GM23338 (cell line): ENCODE results near the gene FILIP1.

Experiments used
- CREB1 ChIP-seq: fragments of 250-450 bp; sonication (Bioruptor Pico); IDR thresholded peaks from 2 replicates; pipeline ENCODE4 v1.5.0; 2020; ENCODE audit warnings: low read depth, mild to moderate bottlenecking, moderate library complexity
- CTCF ChIP-seq, 2 experiments: fragments of 200-600 bp in 1 of 2; sonication (generic) in 1 of 2; conservative IDR thresholded peaks; 2 replicates each; pipeline versions ENCODE4 v1.5.1 to v1.6.1; 2016 to 2017; ENCODE audit warnings: antibody characterized with exemption in 2 of 2, low read depth in 2 of 2, mild to moderate bottlenecking in 2 of 2, moderate library complexity in 1 of 2
- EZH2 ChIP-seq: fragments of 200-600 bp; sonication (generic); IDR thresholded peaks from one replicate; pipeline ENCODE4 v1.8.0; 2017; ENCODE audit warnings: antibody characterized with exemption, mild to moderate bottlenecking, low read depth; ENCODE audit not compliant: unreplicated experiment
- EZH2phosphoT487 ChIP-seq: fragments of 200-600 bp; sonication (generic); IDR thresholded peaks from one replicate; pipeline ENCODE4 v1.8.1; 2018; ENCODE audit warnings: antibody characterized with exemption; ENCODE audit not compliant: unreplicated experiment
- JUNB ChIP-seq: IDR thresholded peaks from one replicate; pipeline ENCODE4 v1.6.1; 2016; ENCODE audit warnings: antibody characterized with exemption; ENCODE audit not compliant: unreplicated experiment
- POLR2AphosphoS5 ChIP-seq: IDR thresholded peaks from 2 replicates; pipeline ENCODE4 v1.6.1; 2016; ENCODE audit warnings: antibody characterized with exemption, low read depth
- ZNF114 ChIP-seq: fragments of 250-450 bp; sonication (Bioruptor Pico); IDR thresholded peaks from 2 replicates; pipeline ENCODE4 v1.5.0; 2020; ENCODE audit warnings: mild to moderate bottlenecking, moderate library complexity
- ZNF331 ChIP-seq: fragments of 250-450 bp; sonication (Bioruptor Pico); IDR thresholded peaks from 2 replicates; pipeline ENCODE4 v1.5.0; 2020; ENCODE audit warnings: low read depth, mild to moderate bottlenecking, moderate library complexity
- TF ChIP-seq, protein P1 (sequence below): IDR thresholded peaks from one replicate; pipeline ENCODE4 v1.6.1; 2018; ENCODE audit warnings: antibody characterized with exemption; ENCODE audit not compliant: unreplicated experiment
- TF ChIP-seq, protein P2 (sequence below): fragments of 250-450 bp; sonication (Bioruptor Pico); IDR thresholded peaks from 2 replicates; pipeline ENCODE4 v1.5.0; 2020; ENCODE audit warnings: mild to moderate bottlenecking, moderate library complexity
- TF ChIP-seq, protein P3 (sequence below): IDR thresholded peaks from 2 replicates; pipeline ENCODE4 v1.6.1; 2016; ENCODE audit warnings: antibody characterized with exemption

DNA sequence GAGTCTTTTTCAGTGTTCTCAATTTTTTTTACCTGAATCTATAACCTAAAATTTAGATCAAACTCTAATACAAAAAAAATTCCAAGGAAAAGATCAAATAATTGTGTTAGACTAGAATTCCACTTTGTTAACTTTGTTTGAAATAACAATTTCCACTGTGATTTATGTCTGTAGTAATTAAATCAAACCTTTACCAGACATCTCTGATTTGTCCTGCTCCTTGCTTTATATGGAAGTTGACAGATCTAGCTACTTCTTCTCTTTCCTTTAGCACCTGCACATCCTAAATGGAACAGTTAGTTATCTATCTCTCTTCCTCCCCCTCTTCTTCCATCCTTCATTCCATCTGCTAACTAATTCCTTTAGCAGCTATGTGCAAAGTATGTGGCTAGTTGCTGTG is 109.5 kb downstream of the FILIP1 start:
- no peak for TF ChIP-seq EZH2
- TF ChIP-seq CTCF (conservative IDR thresholded peaks at IDR 0.05; ENCODE audit: low read depth in 2 of 2), result no peak
- TF ChIP-seq, protein P1, sequence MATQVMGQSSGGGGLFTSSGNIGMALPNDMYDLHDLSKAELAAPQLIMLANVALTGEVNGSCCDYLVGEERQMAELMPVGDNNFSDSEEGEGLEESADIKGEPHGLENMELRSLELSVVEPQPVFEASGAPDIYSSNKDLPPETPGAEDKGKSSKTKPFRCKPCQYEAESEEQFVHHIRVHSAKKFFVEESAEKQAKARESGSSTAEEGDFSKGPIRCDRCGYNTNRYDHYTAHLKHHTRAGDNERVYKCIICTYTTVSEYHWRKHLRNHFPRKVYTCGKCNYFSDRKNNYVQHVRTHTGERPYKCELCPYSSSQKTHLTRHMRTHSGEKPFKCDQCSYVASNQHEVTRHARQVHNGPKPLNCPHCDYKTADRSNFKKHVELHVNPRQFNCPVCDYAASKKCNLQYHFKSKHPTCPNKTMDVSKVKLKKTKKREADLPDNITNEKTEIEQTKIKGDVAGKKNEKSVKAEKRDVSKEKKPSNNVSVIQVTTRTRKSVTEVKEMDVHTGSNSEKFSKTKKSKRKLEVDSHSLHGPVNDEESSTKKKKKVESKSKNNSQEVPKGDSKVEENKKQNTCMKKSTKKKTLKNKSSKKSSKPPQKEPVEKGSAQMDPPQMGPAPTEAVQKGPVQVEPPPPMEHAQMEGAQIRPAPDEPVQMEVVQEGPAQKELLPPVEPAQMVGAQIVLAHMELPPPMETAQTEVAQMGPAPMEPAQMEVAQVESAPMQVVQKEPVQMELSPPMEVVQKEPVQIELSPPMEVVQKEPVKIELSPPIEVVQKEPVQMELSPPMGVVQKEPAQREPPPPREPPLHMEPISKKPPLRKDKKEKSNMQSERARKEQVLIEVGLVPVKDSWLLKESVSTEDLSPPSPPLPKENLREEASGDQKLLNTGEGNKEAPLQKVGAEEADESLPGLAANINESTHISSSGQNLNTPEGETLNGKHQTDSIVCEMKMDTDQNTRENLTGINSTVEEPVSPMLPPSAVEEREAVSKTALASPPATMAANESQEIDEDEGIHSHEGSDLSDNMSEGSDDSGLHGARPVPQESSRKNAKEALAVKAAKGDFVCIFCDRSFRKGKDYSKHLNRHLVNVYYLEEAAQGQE, result no peak
- no peak for TF ChIP-seq POLR2AphosphoS5
- TF ChIP-seq EZH2phosphoT487, result no peak
- TF ChIP-seq CREB1 (CRISPR knock-in tag), result no peak
- no peak for TF ChIP-seq ZNF114 (CRISPR knock-in tag)
- no peak for TF ChIP-seq ZNF331
- no peak for TF ChIP-seq JUNB
- TF ChIP-seq, protein P2, sequence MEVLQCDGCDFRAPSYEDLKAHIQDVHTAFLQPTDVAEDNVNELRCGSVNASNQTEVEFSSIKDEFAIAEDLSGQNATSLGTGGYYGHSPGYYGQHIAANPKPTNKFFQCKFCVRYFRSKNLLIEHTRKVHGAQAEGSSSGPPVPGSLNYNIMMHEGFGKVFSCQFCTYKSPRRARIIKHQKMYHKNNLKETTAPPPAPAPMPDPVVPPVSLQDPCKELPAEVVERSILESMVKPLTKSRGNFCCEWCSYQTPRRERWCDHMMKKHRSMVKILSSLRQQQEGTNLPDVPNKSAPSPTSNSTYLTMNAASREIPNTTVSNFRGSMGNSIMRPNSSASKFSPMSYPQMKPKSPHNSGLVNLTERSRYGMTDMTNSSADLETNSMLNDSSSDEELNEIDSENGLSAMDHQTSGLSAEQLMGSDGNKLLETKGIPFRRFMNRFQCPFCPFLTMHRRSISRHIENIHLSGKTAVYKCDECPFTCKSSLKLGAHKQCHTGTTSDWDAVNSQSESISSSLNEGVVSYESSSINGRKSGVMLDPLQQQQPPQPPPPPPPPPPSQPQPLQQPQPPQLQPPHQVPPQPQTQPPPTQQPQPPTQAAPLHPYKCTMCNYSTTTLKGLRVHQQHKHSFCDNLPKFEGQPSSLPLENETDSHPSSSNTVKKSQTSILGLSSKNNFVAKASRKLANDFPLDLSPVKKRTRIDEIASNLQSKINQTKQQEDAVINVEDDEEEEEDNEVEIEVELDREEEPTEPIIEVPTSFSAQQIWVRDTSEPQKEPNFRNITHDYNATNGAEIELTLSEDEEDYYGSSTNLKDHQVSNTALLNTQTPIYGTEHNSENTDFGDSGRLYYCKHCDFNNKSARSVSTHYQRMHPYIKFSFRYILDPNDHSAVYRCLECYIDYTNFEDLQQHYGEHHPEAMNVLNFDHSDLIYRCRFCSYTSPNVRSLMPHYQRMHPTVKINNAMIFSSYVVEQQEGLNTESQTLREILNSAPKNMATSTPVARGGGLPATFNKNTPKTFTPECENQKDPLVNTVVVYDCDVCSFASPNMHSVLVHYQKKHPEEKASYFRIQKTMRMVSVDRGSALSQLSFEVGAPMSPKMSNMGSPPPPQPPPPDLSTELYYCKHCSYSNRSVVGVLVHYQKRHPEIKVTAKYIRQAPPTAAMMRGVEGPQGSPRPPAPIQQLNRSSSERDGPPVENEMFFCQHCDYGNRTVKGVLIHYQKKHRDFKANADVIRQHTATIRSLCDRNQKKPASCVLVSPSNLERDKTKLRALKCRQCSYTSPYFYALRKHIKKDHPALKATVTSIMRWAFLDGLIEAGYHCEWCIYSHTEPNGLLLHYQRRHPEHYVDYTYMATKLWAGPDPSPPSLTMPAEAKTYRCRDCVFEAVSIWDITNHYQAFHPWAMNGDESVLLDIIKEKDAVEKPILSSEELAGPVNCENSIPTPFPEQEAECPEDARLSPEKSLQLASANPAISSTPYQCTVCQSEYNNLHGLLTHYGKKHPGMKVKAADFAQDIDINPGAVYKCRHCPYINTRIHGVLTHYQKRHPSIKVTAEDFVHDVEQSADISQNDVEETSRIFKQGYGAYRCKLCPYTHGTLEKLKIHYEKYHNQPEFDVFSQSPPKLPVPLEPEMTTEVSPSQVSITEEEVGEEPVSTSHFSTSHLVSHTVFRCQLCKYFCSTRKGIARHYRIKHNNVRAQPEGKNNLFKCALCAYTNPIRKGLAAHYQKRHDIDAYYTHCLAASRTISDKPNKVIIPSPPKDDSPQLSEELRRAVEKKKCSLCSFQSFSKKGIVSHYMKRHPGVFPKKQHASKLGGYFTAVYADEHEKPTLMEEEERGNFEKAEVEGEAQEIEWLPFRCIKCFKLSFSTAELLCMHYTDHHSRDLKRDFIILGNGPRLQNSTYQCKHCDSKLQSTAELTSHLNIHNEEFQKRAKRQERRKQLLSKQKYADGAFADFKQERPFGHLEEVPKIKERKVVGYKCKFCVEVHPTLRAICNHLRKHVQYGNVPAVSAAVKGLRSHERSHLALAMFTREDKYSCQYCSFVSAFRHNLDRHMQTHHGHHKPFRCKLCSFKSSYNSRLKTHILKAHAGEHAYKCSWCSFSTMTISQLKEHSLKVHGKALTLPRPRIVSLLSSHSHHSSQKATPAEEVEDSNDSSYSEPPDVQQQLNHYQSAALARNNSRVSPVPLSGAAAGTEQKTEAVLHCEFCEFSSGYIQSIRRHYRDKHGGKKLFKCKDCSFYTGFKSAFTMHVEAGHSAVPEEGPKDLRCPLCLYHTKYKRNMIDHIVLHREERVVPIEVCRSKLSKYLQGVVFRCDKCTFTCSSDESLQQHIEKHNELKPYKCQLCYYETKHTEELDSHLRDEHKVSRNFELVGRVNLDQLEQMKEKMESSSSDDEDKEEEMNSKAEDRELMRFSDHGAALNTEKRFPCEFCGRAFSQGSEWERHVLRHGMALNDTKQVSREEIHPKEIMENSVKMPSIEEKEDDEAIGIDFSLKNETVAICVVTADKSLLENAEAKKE (CRISPR knock-in tag), result no peak
- TF ChIP-seq, protein P3, sequence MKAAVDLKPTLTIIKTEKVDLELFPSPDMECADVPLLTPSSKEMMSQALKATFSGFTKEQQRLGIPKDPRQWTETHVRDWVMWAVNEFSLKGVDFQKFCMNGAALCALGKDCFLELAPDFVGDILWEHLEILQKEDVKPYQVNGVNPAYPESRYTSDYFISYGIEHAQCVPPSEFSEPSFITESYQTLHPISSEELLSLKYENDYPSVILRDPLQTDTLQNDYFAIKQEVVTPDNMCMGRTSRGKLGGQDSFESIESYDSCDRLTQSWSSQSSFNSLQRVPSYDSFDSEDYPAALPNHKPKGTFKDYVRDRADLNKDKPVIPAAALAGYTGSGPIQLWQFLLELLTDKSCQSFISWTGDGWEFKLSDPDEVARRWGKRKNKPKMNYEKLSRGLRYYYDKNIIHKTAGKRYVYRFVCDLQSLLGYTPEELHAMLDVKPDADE, result no peak
